ENCODE data around the gene TMEM106A.
"Not testable (repeated sequence)": the region's sequence is repeated elsewhere in the genome, so short reads cannot be mapped to it uniquely, and the experiment has no call there.

The TMEM106A gene

GRCh38 chr17:43211480-43212402 lies at the start of gene TMEM106A:
Gene TMEM106A (plus strand): TSS chr17:43211875. CDS start chr17:43213042, 1,167 bp downstream.
- H3K27me3 ChIP-seq (ENCODE audit: control insufficient read depth in 1 of 2, insufficient read depth in 2 of 2, low read length in 2 of 2), result no peaks in the 10 kb centered on the region
- H3K36me3 ChIP-seq (ENCODE audit: control insufficient read depth in 2 of 2, insufficient read depth in 2 of 2, low read length in 2 of 2), result peaks cover 26 to 36% of the 10 kb centered on the region in 2 donors
- H3K4me3 ChIP-seq (ENCODE audit: low read length in 2 of 2), result peak within 1 kb of the TSS; percentile 87 to 88
- H3K4me1 ChIP-seq (ENCODE audit: control insufficient read depth, insufficient read depth, low read length), result peaks cover 13% of the 10 kb centered on the region
- H3K9ac ChIP-seq (ENCODE audit: low read length in 2 of 2), result peak within 1 kb of the TSS; percentile 89 to 91
- peak within 1 kb of the TSS; percentile 76 for H3K27ac ChIP-seq (ENCODE audit: low read length)
- no peaks in the 10 kb centered on the region for H3K9me3 ChIP-seq (ENCODE audit: control insufficient read depth in 2 of 2, low read length in 2 of 2)

GRCh38 chr17:43165971-43166370 lies 45.7 kb upstream of the TMEM106A start:
- H3K27ac ChIP-seq (ENCODE audit: low read length); H3K4me3 ChIP-seq (ENCODE audit: low read length in 2 of 2); H3K36me3 ChIP-seq (ENCODE audit: control insufficient read depth in 2 of 2, insufficient read depth in 2 of 2, low read length in 2 of 2); H3K9me3 ChIP-seq (ENCODE audit: control insufficient read depth in 2 of 2, low read length in 2 of 2); H3K27me3 ChIP-seq (ENCODE audit: control insufficient read depth in 1 of 2, insufficient read depth in 2 of 2, low read length in 2 of 2); H3K9ac ChIP-seq (ENCODE audit: low read length in 2 of 2): not testable (repeated sequence)
- peaks cover 11% of the 10 kb centered on the region for H3K4me1 ChIP-seq (ENCODE audit: control insufficient read depth, insufficient read depth, low read length)

GRCh38 chr17:43169561-43170139 lies 42.0 kb upstream of the TMEM106A start:
- peak overlapping the region; percentile 99 for H3K27ac ChIP-seq (ENCODE audit: low read length)
- H3K9me3 ChIP-seq (ENCODE audit: control insufficient read depth in 2 of 2, low read length in 2 of 2), result no peaks in the 10 kb centered on the region
- H3K27me3 ChIP-seq (ENCODE audit: control insufficient read depth in 1 of 2, insufficient read depth in 2 of 2, low read length in 2 of 2), result no peaks in the 10 kb centered on the region
- H3K4me1 ChIP-seq (ENCODE audit: control insufficient read depth, insufficient read depth, low read length), result peaks cover 30% of the 10 kb centered on the region
- H3K4me3 ChIP-seq (ENCODE audit: low read length in 2 of 2), result peak overlapping the region; percentile 95 to 96
- H3K9ac ChIP-seq (ENCODE audit: low read length in 2 of 2), result peak overlapping the region; percentile 96 to 100
- H3K36me3 ChIP-seq (ENCODE audit: control insufficient read depth in 2 of 2, insufficient read depth in 2 of 2, low read length in 2 of 2), result no peaks in the 10 kb centered on the region

GRCh38 chr17:43170140-43170765 lies 41.4 kb upstream of the TMEM106A start:
- Histone ChIP-seq H3K9me3 (ENCODE audit: control insufficient read depth in 2 of 2, low read length in 2 of 2) (no peaks in the 10 kb centered on the region), H3K4me1 (ENCODE audit: control insufficient read depth, insufficient read depth, low read length) (peaks cover 30% of the 10 kb centered on the region), H3K9ac (ENCODE audit: low read length in 2 of 2) (peak overlapping the region; percentile 96 to 100), H3K27me3 (ENCODE audit: control insufficient read depth in 1 of 2, insufficient read depth in 2 of 2, low read length in 2 of 2) (no peaks in the 10 kb centered on the region), H3K36me3 (ENCODE audit: control insufficient read depth in 2 of 2, insufficient read depth in 2 of 2, low read length in 2 of 2) (no peaks in the 10 kb centered on the region), H3K4me3 (ENCODE audit: low read length in 2 of 2) (peak overlapping the region; percentile 95 to 96), H3K27ac (ENCODE audit: low read length) (peak overlapping the region; percentile 99)

GRCh38 chr17:43170766-43171585 lies 40.7 kb upstream of the TMEM106A start, which contains the start of gene NBR1:
Gene NBR1 (plus strand): TSS chr17:43171214. CDS start chr17:43175800, 4,586 bp downstream.
- Histone ChIP-seq H3K9ac (ENCODE audit: low read length in 2 of 2) (peak within 1 kb of the TSS; percentile 96 to 100), H3K9me3 (ENCODE audit: control insufficient read depth in 2 of 2, low read length in 2 of 2) (no peaks in the 10 kb centered on the region), H3K27me3 (ENCODE audit: control insufficient read depth in 1 of 2, insufficient read depth in 2 of 2, low read length in 2 of 2) (no peaks in the 10 kb centered on the region), H3K36me3 (ENCODE audit: control insufficient read depth in 2 of 2, insufficient read depth in 2 of 2, low read length in 2 of 2) (peaks cover 0 to 3% of the 10 kb centered on the region in 2 donors), H3K4me1 (ENCODE audit: control insufficient read depth, insufficient read depth, low read length) (peaks cover 30% of the 10 kb centered on the region), H3K4me3 (ENCODE audit: low read length in 2 of 2) (peak within 1 kb of the TSS; percentile 95 to 96), H3K27ac (ENCODE audit: low read length) (peak within 1 kb of the TSS; percentile 99)

- peaks cover 33% of the 10 kb centered on the region for H3K4me1 ChIP-seq (ENCODE audit: control insufficient read depth, insufficient read depth, low read length)
- peak overlapping the region; percentile 95 to 96 for H3K4me3 ChIP-seq (ENCODE audit: low read length in 2 of 2)
- H3K36me3 ChIP-seq (ENCODE audit: control insufficient read depth in 2 of 2, insufficient read depth in 2 of 2, low read length in 2 of 2), result peaks cover 0 to 9% of the 10 kb centered on the region in 2 donors
- no peaks in the 10 kb centered on the region for H3K27me3 ChIP-seq (ENCODE audit: control insufficient read depth in 1 of 2, insufficient read depth in 2 of 2, low read length in 2 of 2)
- no peaks in the 10 kb centered on the region for H3K9me3 ChIP-seq (ENCODE audit: control insufficient read depth in 2 of 2, low read length in 2 of 2)
- peak overlapping the region; percentile 99 for H3K27ac ChIP-seq (ENCODE audit: low read length)
- H3K9ac ChIP-seq (ENCODE audit: low read length in 2 of 2), result peak overlapping the region; percentile 96 to 100
These were observed 39.8 kb upstream of the TMEM106A start for GRCh38 chr17:43171586-43172487.

- Histone ChIP-seq H3K4me3 (ENCODE audit: low read length in 2 of 2) (peak overlapping the region; percentile 17 to 35), H3K27ac (ENCODE audit: low read length) (no peak overlapping the region), H3K9me3 (ENCODE audit: control insufficient read depth in 2 of 2, low read length in 2 of 2) (no peaks in the 10 kb centered on the region), H3K36me3 (ENCODE audit: control insufficient read depth in 2 of 2, insufficient read depth in 2 of 2, low read length in 2 of 2) (peaks cover 20 to 27% of the 10 kb centered on the region in 2 donors), H3K9ac (ENCODE audit: low read length in 2 of 2) (peak overlapping the region in 1 of 2 donors; percentile 9), H3K4me1 (ENCODE audit: control insufficient read depth, insufficient read depth, low read length) (peaks cover 23% of the 10 kb centered on the region), H3K27me3 (ENCODE audit: control insufficient read depth in 1 of 2, insufficient read depth in 2 of 2, low read length in 2 of 2) (no peaks in the 10 kb centered on the region)
These were observed 36.2 kb upstream of the TMEM106A start for GRCh38 chr17:43175213-43176118.

GRCh38 chr17:43176119-43176570 lies 35.5 kb upstream of the TMEM106A start:
- Histone ChIP-seq H3K36me3 (ENCODE audit: control insufficient read depth in 2 of 2, insufficient read depth in 2 of 2, low read length in 2 of 2) (peaks cover 23 to 27% of the 10 kb centered on the region in 2 donors), H3K9me3 (ENCODE audit: control insufficient read depth in 2 of 2, low read length in 2 of 2) (no peaks in the 10 kb centered on the region), H3K4me1 (ENCODE audit: control insufficient read depth, insufficient read depth, low read length) (peaks cover 23% of the 10 kb centered on the region), H3K9ac (ENCODE audit: low read length in 2 of 2) (peak overlapping the region in 1 of 2 donors; percentile 1), H3K4me3 (ENCODE audit: low read length in 2 of 2) (peak overlapping the region in 1 of 2 donors; percentile 35), H3K27me3 (ENCODE audit: control insufficient read depth in 1 of 2, insufficient read depth in 2 of 2, low read length in 2 of 2) (no peaks in the 10 kb centered on the region), H3K27ac (ENCODE audit: low read length) (no peak overlapping the region)

GRCh38 chr17:43183921-43184320 lies 27.8 kb upstream of the TMEM106A start:
- no peaks in the 10 kb centered on the region for H3K4me1 ChIP-seq (ENCODE audit: control insufficient read depth, insufficient read depth, low read length)
- no peak overlapping the region for H3K27ac ChIP-seq (ENCODE audit: low read length)
- H3K36me3 ChIP-seq (ENCODE audit: control insufficient read depth in 2 of 2, insufficient read depth in 2 of 2, low read length in 2 of 2), result peaks cover 23 to 32% of the 10 kb centered on the region in 2 donors
- H3K9me3 ChIP-seq (ENCODE audit: control insufficient read depth in 2 of 2, low read length in 2 of 2), result no peaks in the 10 kb centered on the region
- no peak overlapping the region for H3K4me3 ChIP-seq (ENCODE audit: low read length in 2 of 2)
- no peaks in the 10 kb centered on the region for H3K27me3 ChIP-seq (ENCODE audit: control insufficient read depth in 1 of 2, insufficient read depth in 2 of 2, low read length in 2 of 2)
- H3K9ac ChIP-seq (ENCODE audit: low read length in 2 of 2), result no peak overlapping the region
